ENCODE results near the gene SIAH1.
"Not testable (repeated sequence)": the region's sequence is repeated elsewhere in the genome, so short reads cannot be mapped to it uniquely, and the experiment has no call there.

GRCh38 chr16:48402547-48402946 is 17.3 kb upstream of the SIAH1 start:
- not testable (repeated sequence) for TF ChIP-seq CTCF, POLR2AphosphoS5 (IDR thresholded peaks at IDR 0.05)

Data from gastroesophageal sphincter (tissue), 3 donors.